ENCODE data around the gene MTA3.

- TF ChIP-seq CTCF (IDR thresholded peaks at IDR 0.05) (no peak), EZH2 (IDR thresholded peaks at IDR 0.05) (no peak)
These were observed 196.5 kb downstream of the MTA3 start for GRCh38 chr2:42764901-42765300.
